GM21786 (cell line): Measurements from ENCODE around the gene DGCR2.
"Not testable (repeated sequence)": the region's sequence is repeated elsewhere in the genome, so short reads cannot be mapped to it uniquely, and the experiment has no call there.

Source experiments
- ATAC-seq: cut with Tn5 transposase; IDR thresholded peaks from one replicate; pipeline ENCODE4 v1.9.1; 2021; ENCODE audit not compliant: unreplicated experiment

DGCR2 gene

DNA sequence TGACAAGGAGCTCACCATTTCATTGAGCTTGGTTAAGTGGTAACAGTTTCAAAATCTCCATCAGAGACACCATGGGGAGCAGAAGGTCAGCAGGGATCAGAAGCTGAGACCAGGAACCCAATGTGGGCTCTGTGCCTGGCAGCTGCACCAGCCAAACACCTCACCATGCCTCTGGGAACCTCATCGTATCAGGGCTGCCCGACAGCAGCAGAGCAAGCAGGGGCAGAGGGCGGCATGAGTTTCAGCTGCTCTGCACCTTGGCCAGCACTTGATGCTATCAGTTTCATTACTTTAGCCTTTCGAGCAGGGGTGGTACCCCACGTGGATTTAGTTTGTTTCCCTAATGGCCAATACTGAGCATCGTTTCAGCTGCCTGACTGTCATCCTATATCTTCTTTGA, 77.8 kb downstream of the DGCR2 start:
- ATAC-seq: no peak

DNA sequence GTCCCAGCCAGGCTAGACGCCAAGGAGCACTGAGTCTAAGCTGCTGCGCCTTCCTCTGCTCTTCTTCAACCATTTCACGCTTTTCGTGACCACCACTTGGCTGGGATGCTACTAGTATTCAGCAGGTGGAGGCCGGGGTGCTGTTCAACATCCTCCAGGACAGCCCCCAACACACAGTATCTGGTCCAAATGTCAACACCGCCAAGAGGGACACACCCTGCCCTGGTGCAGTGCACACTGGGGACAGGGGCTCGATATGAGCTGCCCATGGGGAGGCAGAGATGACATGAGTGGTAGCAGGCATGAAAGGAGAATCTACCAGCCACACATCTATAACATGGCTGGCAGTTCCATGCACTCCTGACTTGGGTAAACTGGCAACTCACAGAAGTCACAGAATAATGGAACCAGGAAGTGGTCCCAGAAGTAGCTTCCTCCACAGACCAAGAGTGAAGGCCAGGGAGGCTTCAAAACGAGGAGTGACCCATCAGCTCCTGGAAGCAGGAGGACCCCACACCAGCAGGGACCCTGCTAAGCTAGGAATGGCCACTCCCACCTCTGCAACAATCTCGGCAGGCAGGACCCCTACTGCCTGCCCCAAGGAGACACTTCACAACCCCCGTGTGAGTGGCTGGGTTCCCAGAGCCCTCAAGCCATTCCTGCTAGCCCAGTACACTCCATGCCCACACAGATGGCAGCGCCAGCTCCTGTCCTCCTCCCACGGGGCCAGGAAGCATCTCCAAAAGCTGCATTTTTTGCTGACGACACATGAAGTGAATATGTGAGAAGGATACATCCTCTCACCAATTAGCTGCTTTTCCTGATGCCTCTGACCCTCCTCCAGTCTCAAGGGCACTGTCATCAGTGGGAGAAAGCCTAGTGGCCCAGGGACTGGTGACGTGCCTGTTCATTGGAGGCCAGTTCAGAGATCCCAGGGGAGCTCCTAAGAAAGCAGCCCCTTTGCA, 78.8 kb downstream of the DGCR2 start:
- ATAC-seq: no peak

- no peak for ATAC-seq
Observed at GRCh38 chr22:19042285-19043120, 79.7 kb downstream of the DGCR2 start.

DNA sequence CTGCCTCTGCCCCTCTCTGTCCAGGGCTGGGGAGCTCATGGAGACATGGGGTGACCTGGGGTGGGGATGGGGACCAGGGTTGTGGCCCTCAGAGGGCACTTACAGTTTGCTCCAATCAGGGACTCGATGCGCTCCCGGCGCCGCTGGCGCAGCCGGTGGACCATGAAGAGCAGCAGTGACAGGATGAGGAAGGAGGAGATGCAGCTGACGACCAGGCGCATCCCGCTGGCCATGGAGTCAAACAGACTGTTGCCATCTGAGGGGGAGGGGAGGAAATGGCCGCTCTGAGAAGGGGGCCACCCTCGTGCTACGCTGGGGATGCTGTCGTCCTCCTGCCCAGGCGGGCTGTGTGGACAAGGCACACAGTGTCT, 80.5 kb downstream of the DGCR2 start:
- no peak for ATAC-seq

GRCh38 chr22:19040888-19041703, 81.1 kb downstream of the DGCR2 start:
- no peak for ATAC-seq

GRCh38 chr22:19040391-19040861, 81.8 kb downstream of the DGCR2 start:
- ATAC-seq: no peak

- no peak for ATAC-seq
Observed at GRCh38 chr22:19039796-19040280, 82.4 kb downstream of the DGCR2 start.

DNA sequence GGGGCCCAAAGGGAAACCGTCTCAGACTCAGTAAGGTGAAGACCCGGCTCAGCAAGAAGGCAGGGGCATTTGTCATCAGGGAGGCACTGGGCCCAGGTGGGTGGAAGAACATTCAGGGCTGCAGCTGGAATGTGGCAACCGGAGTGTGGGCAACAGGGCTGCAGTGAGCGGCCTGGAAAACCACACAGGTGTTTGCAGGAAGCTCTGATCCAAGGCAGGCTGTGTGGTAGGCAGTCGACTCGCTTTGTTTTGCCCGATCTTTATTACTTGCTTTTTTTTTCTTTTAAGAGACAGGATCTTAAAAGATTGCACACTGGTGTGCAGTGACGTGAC, 82.8 kb downstream of the DGCR2 start:
- ATAC-seq: no peak

GRCh38 chr22:19038728-19039447, 83.3 kb downstream of the DGCR2 start:
- no peak for ATAC-seq

- no peak for ATAC-seq
Observed at GRCh38 chr22:19038164-19038546, 84.1 kb downstream of the DGCR2 start.

DNA sequence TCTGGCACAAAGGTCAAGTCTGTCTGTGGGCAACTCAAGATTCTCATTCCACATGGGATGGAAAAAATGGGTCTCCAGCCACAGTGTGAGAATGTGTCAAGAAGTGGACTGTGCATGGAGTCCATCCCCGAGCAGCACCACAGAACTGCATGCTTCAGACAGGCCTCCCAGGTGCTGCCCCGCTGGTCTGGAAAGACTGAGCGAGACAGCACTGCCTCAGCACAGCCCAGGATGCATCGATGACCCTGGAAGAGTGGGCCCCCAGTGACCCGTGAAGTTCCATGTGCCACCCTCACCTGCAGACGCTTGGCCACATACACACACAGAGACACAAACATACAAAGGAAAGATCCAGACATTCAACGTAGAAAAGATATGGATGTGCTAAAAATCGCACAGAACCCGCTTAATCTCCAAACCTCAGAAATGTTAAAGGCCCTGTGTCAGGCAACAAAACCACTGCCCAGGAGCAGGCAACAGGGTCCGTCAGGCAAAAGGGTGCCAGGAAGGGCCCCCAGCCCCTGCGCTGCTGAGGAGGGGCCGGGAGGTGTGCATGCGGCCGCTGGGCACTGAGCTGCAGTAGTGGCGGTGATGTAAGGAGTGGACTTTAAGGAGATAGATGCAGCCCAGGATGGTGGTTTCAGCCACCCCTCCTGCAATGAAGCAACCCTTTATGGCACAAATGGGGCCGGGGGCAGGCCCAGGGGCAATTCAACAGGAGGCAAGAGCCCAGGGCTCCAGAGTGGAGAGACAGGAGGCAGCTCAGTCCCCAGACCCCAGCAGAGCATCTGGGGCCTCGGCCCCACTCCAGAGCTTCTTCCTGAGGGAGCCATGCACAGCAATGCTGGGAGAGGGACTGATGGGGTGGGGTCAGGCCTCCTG, 84.7 kb downstream of the DGCR2 start:
- ATAC-seq: no peak

DNA sequence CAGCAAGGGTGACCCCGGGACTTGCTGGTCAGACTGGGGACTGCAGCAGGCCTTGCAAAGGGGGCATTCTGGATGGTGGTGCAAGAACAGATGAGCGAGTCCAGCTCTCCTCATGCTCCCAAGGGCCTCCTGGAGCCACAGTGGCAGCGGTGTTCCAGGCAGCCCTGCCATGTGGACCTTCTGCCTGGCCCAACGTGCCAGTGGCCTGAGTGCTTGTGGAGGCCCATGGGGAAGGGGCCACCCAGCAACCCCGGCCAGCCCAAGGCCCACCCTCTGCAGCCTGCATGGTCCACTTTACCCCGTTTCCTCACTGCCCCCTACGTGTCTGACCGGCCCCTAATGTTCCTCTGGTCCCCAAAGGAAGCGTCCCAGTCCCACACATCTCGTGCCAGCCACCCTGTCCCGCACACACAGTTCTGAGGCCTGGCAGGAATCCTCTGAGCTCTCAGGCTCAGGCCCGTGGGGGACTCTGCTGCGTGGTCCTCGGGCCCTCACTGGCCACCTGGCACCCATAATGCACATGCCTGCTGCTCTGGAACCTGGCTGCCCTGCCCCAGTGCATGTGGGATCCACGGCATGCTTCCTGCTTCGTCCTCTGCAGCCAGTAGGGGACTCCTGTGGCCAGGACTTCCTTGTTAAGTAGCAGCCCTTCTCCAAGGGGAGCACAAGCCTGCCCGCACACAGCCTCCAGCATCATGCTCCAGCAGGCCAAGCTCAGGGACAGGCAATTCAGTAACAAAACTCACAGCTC, 85.5 kb downstream of the DGCR2 start:
- no peak for ATAC-seq

DNA sequence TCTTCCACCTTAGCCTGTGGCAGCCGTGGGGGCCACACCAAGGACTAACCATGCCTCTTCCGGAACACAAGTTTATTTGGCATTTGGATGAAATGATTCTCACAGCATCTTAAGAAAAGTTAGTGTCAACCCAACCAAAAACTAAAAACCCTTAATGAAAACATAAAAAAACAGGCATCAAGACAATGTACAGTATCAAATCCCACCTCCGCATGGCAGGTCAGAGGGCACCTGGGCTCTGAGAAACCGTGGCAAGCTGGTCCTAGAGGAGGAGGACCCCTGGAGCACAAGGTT, 86.0 kb downstream of the DGCR2 start:
- ATAC-seq: no peak

GRCh38 chr22:19035474-19036228, 86.6 kb downstream of the DGCR2 start:
- ATAC-seq: no peak

DNA sequence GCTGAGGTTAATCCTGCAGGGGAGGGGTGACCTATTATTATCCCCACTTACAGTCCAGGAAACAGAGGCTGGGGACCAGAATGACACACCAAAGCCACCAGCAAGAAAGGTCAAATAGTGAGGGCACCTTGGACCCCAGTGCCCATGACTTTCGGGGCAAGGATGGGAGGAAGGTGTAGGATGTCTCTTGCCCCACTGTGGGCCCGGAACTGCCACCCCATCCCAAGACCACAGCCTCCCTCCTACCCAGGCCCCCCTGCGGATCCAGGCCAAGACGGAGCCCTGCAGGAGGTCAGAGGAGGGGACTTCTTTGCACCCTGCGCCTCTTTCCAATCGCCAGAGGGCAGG, 87.1 kb downstream of the DGCR2 start:
- ATAC-seq: not testable (repeated sequence)

- ATAC-seq: not testable (repeated sequence)
Observed at GRCh38 chr22:19034724-19035120, 87.5 kb downstream of the DGCR2 start.

- ATAC-seq: not testable (repeated sequence)
Observed at GRCh38 chr22:19034031-19034723, 88.0 kb downstream of the DGCR2 start.

GRCh38 chr22:19033568-19033905, 88.7 kb downstream of the DGCR2 start:
- ATAC-seq: not testable (repeated sequence)
